SK-N-SH treated with all-trans-retinoic acid at 6 μM for 48 hours (cell line): ENCODE data around the gene HLF.

Experiments used
- ARNTL ChIP-seq: fragments of 450-650 bp; formaldehyde crosslinking; IDR thresholded peaks from 2 replicates; pipeline ENCODE4 v1.5.0; 2020; ENCODE audit warnings: low read depth, mild to moderate bottlenecking, moderate library complexity, borderline replicate concordance
- BACH2 ChIP-seq: fragments of 250-450 bp; sonication (Bioruptor Pico); IDR thresholded peaks from 2 replicates; pipeline ENCODE4 v1.9.0; 2021; ENCODE audit warnings: mild to moderate bottlenecking, borderline replicate concordance
- CSDC2 ChIP-seq: fragments of 250-450 bp; sonication (Bioruptor Pico); IDR thresholded peaks from 2 replicates; pipeline ENCODE4 v1.5.0; 2020; ENCODE audit warnings: mild to moderate bottlenecking, moderate library complexity
- GLIS3 ChIP-seq: fragments of 250-450 bp; sonication (Bioruptor Pico); IDR thresholded peaks from 2 replicates; pipeline ENCODE4 v1.5.0; 2020; ENCODE audit warnings: mild to moderate bottlenecking, moderate library complexity
- OSR1 ChIP-seq: fragments of 250-450 bp; sonication (Bioruptor Pico); IDR thresholded peaks from 2 replicates; pipeline ENCODE4 v1.8.0; 2022; ENCODE audit warnings: moderate library complexity, mild to moderate bottlenecking, inconsistent platforms
- PATZ1 ChIP-seq: fragments of 250-450 bp; sonication (Bioruptor Pico); IDR thresholded peaks from 2 replicates; pipeline ENCODE4 v1.8.0; 2020; ENCODE audit warnings: mild to moderate bottlenecking, moderate library complexity, borderline replicate concordance
- POU6F1 ChIP-seq: fragments of 250-450 bp; sonication (Bioruptor Pico); IDR thresholded peaks from 2 replicates; pipeline ENCODE4 v1.8.0; 2021; ENCODE audit warnings: low read depth, mild to moderate bottlenecking, moderate library complexity, borderline replicate concordance
- RARB ChIP-seq: fragments of 250-450 bp; sonication (Bioruptor Pico); IDR thresholded peaks from 2 replicates; pipeline ENCODE4 v1.8.0; 2021; ENCODE audit warnings: mild to moderate bottlenecking, moderate library complexity
- SNAI2 ChIP-seq: fragments of 250-450 bp; sonication (Bioruptor Pico); IDR thresholded peaks from 2 replicates; pipeline ENCODE4 v1.5.0; 2020; ENCODE audit warnings: mild to moderate bottlenecking, moderate library complexity
- TCF4 ChIP-seq: fragments of 250-450 bp; sonication (Bioruptor Pico); IDR thresholded peaks from 2 replicates; pipeline ENCODE4 v1.8.0; 2021; ENCODE audit warnings: mild to moderate bottlenecking, moderate library complexity, borderline replicate concordance
- ZFP3 ChIP-seq: fragments of 250-450 bp; sonication (Bioruptor Pico); IDR thresholded peaks from 2 replicates; pipeline ENCODE4 v1.5.0; 2020; ENCODE audit warnings: mild to moderate bottlenecking, moderate library complexity
- ZFP30 ChIP-seq: fragments of 450-650 bp; formaldehyde crosslinking; IDR thresholded peaks from 2 replicates; pipeline ENCODE4 v1.5.0; 2022; ENCODE audit warnings: mild to moderate bottlenecking, moderate library complexity

GRCh38 chr17:55314784-55315491 lies 50.2 kb downstream of the HLF start:
- TF ChIP-seq BACH2 (no peak), SNAI2 (no peak), OSR1 (CRISPR knock-in tag) (no peak), CSDC2 (no peak), PATZ1 (CRISPR knock-in tag) (no peak), ARNTL (no peak), ZFP30 (CRISPR knock-in tag) (no peak), RARB (CRISPR knock-in tag) (no peak), GLIS3 (CRISPR knock-in tag) (no peak), TCF4 (CRISPR knock-in tag) (no peak), ZFP3 (CRISPR knock-in tag) (no peak), POU6F1 (no peak)
